HepG2 (cell line): ENCODE results near the gene KLF16.

ENCODE experiments used
- CEBPB ChIP-seq: IDR thresholded peaks from 2 replicates; pipeline ENCODE4 v1.6.1; 2011; ENCODE audit warnings: low read depth, low read length, improper control_type of control experiment, borderline replicate concordance
- ELF1 ChIP-seq: sonication (generic); formaldehyde crosslinking; IDR thresholded peaks from 2 replicates; pipeline ENCODE4 v1.4.0; 2020; ENCODE audit warnings: missing genetic modification reagents
- EZH2 ChIP-seq: conservative IDR thresholded peaks from 2 replicates; pipeline ENCODE4 v1.6.1; 2012; ENCODE audit warnings: mild to moderate bottlenecking, low read depth, low read length, moderate library complexity
- FOXK2 ChIP-seq: fragments of 450-650 bp; IDR thresholded peaks from 2 replicates; pipeline ENCODE4 v1.6.1; 2016
- NR3C1 ChIP-seq: sonication (generic); formaldehyde crosslinking; IDR thresholded peaks from 2 replicates; pipeline ENCODE4 v1.4.0; 2020; ENCODE audit warnings: missing genetic modification reagents
- ZZZ3 ChIP-seq: sonication (generic); formaldehyde crosslinking; IDR thresholded peaks from 2 replicates; pipeline ENCODE4 v1.4.0; 2020; ENCODE audit warnings: missing genetic modification reagents, mild to moderate bottlenecking, borderline replicate concordance

GRCh38 chr19:1807030-1807694 lies 56.2 kb downstream of the KLF16 start:
- TF ChIP-seq FOXK2 (no peak), NR3C1 (CRISPR knock-in tag) (no peak), ZZZ3 (CRISPR knock-in tag) (no peak), EZH2 (no peak), CEBPB (no peak), ELF1 (CRISPR knock-in tag) (no peak)
